ENCODE measurements around the gene GHRHR. TPM values are rescaled to one million over a fixed set of nuclear protein-coding genes. Genes with fewer than 3 reads are reported as not detected.

Gene GHRHR
- polyA plus RNA-seq, 3 donors = 0.14 to 0.29 (median 0.15) TPM

DNA sequence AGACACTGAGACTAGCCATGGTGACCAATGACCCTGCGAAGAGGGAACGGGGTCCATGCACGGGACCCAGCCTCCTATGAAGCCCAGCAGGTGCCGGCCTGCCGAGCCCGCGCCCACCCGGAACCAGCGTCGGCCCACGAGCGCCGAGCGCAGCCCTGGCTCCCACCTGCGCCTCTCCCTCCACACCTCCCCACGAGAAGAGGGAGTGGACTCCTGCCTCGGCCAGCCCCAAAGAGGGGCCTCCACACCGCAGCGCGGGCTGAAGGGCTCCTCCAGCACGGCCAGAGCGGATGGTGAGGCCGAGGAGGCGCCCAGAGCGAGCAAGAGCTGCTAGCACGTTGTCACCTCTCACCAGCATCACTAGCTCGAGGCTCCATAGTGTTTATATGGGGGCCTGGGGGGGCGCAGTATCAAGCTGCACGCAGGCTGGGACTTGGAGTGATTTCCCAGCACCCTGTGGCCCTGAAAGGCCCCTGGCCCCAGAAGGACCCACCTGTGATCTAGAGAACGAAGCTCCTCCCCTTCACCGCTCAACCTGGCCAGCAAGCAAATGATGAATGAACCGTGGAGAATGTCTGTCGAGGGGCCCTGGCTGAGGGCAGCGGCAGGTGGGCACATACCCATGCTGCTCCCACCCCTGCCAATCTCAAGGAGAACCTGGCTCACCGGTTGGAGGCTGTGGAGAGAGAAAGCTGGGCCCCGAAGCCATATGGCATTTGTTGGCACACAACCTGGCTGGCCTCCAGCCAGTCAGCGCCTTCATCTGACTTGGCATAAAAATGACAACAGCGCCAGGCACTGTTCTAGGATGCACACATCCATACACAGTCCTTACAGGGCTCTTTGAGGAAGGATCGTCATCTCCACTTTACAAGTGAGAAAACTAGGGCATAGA is 30.7 kb downstream of the GHRHR start:
- no peak for DNase-seq (ENCODE audit: extremely low read depth in 1 of 11, low read depth in 9 of 11, low spot score in 4 of 11)

DNA sequence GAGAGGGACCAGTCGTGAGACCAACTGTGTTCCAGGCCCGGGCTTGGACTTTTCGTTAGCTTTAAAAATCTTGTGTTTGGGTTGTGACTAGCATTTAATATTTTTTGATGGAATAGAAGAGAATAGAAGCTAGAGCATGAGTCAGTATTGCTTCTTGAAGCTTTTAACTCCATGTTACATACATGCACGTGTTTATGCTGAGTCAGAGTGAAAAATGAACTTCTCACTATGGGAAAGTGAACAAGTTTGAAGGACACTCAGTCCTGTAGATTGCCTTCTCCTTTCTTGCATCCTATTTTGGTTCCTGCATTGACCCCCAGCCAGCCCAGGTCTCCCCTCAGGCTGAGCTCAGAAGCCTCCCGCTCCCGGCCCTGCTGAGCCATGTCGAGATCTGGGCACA is 31.8 kb downstream of the GHRHR start:
- no peak for DNase-seq (ENCODE audit: extremely low read depth in 1 of 11, low read depth in 9 of 11, low spot score in 4 of 11)

DNA sequence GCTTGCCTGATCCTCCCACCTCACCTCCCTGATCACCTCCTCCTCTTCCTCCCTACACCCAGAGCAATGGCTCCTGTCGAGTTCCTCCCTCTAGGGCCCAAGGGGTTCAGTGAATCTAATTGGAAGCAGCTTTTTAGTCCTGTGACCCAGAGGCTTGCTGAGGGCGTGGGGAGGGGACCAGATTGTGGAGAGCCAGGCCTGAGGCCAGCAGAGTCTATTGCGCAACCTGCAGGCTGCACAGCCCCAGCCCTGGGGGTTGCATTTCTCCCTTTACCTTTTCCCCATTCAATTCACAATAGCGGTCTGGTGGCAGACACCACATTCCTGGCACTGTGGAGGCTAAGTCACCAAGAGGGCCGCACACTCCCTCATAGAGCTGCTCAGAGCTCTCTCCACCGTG is 32.5 kb downstream of the GHRHR start:
- no peak for DNase-seq (ENCODE audit: extremely low read depth in 1 of 11, low read depth in 9 of 11, low spot score in 4 of 11)

DNA sequence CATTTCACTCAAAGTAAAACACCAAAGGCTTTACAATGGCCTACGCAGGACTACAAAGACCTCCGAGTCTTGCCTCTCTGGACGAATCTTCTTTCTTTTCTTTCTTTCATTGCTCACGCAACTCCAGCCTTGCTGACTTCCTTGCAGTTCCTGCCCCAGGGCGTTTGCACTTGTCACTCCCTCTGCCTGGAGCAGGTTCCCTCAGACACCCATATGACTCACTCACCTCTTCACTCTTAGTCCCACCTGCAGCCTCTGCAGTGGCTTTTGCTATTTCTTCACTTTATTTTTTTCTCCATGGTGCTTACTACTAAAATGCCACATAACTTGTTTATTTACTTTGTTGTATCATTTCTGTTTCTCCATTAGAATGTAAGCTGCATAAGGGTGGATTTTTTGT is 33.1 kb downstream of the GHRHR start:
- no peak for DNase-seq (ENCODE audit: extremely low read depth in 1 of 11, low read depth in 9 of 11, low spot score in 4 of 11)

DNA sequence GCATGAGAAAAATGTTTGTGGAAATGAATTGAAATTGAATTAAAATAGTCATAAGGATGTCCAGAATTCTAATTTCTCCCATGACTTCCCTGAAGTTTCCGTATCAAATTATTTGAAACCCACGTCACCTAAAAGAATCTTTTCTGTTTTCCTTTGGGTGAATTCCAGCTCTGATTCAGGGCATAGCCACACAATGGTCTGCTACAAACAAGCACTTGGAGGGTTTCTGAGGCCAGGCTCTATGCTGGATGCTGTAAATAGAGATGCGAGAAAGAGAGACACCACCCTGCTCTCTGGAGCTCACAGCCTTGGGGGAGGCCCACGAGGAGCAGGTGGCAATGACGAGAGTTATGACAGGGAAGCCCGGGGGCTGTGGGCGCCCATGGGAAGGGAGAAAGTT is 33.6 kb downstream of the GHRHR start:
- DNase-seq (ENCODE audit: extremely low read depth in 1 of 11, low read depth in 9 of 11, low spot score in 4 of 11) = no peak

DNA sequence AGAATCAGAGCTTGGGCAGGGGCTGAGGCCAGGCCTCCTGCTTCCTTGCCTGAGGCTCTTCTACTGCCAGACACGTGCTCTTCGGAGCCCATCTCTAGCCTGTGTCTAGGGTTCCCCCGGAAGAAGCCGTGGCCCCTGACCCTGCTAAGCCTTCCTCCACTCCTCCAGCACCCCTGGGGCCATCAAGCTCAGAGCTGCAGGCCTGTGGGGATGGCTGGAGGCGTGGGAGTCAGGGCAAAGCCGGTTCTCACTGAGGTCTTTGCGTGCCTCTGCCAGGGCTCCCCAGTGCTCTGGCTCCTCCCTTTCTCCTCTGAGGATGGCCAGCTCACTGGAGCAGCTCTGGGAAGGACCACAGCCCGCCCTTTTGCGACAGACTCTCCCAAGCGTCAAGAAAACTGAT is 34.4 kb downstream of the GHRHR start:
- no peak for DNase-seq (ENCODE audit: extremely low read depth in 1 of 11, low read depth in 9 of 11, low spot score in 4 of 11)

DNA sequence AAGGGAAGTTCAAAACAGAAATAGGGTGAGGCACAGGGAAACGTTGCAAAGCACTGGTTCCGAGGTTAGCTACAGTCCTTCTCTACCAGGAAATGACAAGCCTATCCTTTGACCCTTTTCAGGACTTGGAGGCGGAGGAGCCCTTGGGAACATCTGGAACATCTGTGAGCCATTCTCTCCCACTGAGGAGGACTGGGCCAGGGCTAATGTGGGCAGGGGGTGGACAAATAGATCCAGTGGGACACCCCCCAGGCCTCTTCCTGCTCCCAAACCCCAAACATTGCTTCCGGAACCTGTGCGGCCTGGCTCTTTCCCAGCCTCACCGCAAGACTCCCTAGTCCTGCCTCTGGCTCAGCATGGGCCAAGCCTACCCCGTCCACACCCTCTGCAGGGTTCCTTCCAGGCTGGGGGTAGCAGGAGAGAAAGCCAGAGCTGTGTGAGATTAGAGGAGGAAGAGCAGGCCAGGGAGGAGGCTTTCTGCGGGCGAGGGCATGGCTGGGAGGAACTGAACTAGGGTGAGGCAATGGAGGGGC is 36.5 kb downstream of the GHRHR start:
- no peak for DNase-seq (ENCODE audit: extremely low read depth in 1 of 11, low read depth in 9 of 11, low spot score in 4 of 11)

DNA sequence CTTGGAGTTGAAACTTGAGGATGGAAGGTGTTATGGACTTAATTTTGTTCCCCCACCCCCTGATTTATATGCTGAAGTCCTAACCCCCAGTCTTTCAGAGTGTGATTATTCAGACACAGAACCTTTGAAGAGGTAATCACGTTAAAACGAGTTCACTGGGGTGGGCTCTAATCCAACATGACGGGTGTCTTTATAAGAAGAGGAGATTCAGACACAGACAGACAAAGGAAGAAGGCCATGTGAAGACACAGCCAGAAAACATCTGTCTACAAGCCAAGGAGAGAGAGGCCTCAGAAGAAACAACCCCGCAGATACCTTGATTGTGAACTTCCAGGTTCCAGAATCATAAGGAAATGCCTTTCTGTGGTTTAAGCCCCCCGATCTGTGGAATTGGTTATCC is 37.0 kb downstream of the GHRHR start:
- no peak for DNase-seq (ENCODE audit: extremely low read depth in 1 of 11, low read depth in 9 of 11, low spot score in 4 of 11)

DNA sequence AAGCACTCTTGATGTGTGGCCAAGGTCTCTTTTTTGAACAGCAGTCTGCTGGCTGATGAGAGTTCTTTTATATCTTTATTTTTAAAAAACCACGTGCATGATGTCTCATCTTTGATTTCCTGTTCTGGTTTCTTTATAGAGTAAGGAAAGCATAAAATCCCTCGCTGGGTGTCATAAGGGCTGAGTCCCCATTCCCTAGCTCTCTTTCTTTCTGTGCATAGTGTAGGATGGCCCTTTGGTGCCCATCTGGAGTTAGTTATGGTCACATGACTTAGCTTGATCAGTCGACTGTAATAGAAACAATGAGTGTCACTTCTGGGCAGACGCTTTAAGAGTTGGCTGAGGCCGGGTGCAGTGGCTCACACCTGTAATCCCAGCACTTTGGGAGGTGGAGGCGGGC is 38.5 kb downstream of the GHRHR start:
- no peak for DNase-seq (ENCODE audit: extremely low read depth in 1 of 11, low read depth in 9 of 11, low spot score in 4 of 11)

DNA sequence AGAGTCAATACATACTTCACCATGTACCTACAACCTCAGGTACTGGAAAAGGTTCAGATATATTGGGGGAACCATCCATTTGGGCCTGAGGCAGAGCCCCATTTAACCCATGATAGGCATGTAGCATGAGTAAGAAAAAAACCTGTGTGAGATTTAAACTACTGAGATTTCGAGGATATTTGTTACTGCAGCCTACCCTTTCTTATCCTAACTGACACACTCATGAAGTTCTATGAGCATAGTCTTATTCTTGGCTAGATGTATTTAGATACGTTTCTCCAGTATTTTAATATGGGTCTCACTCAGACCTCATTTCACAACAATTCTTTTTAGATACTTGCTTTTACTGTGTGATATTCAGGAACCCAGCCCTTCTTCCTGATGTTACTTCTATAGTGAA is 39.3 kb downstream of the GHRHR start:
- DNase-seq (ENCODE audit: extremely low read depth in 1 of 11, low read depth in 9 of 11, low spot score in 4 of 11) = no peak

DNA sequence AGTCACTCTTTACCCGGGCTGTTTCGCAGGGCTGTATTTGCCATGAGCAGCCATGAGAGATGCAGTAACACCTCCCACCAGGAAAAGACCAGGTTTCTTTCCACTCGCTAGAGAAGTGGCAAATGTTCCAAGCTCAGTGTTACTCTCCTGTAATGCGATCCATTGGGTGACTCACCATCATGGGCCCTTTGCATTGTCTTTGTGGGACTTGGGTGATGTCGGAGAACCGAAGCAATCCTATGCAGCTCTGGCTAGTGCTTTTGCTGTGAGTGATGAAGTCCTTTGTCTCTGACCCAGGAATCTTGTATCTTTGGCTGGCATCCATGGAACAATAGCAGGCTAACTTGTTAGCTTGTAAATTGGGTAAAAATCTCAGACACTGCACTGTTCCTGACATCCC is 40.0 kb downstream of the GHRHR start:
- DNase-seq (ENCODE audit: extremely low read depth in 1 of 11, low read depth in 9 of 11, low spot score in 4 of 11) = no peak

DNA sequence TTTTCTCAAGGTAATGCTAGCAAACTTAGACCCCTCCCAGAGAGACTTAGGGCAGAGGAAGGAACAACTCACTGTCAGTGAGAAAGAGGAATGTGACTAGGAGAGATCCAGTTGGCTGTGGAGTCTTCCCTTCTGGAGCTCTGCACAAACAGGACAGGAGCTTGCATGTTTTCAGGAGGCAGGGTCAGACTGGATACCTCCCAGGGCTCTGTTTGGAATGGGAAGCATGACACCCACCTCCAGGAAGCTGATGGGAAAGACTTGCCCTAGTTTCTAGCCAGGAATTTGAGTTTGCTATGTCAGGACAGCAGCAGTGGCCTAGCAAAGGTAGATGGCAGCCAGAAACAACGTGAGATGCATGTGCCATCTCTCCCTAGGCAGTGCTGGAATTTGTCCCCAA is 40.6 kb downstream of the GHRHR start:
- DNase-seq (ENCODE audit: extremely low read depth in 1 of 11, low read depth in 9 of 11, low spot score in 4 of 11) = no peak

DNA sequence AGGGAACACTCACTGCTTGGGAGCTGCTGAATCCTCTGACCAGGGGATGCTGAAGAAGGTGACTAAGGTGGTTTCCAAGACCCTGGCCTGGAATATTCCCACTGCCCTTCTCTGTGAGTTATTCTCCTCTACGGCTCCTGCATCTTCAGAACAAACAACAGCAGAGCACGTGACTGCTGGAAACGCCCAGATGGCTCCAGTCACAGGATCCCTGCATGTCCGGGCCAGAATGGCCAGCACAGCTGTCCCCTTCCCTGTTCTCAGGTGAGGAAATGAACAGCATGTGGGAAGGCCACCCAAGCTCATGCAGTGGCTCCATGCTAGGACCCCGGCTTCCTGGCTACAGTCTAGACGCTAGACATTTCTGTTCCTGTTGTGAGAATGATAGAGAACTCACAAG is 43.1 kb downstream of the GHRHR start:
- no peak for DNase-seq (ENCODE audit: extremely low read depth in 1 of 11, low read depth in 9 of 11, low spot score in 4 of 11)

DNA sequence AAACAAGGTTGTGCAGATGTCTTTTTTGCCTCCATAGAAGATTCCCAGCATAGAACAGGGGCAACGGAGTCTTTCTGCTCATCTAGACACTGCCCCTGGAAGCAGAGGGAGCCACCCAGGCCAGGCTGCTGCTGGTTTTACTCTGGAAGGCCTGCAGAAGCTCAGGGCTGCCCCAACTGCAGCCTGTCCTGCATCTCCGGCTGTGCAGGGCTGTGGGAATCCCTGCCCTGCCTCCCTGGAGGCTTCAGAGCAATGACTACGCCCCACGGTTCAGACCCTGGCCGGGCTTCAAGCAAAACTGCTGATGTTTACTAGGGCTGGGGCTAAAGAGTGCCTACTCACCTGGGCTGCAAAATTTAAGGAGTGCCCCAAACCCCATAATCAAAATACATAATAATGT is 43.9 kb downstream of the GHRHR start:
- no peak for DNase-seq (ENCODE audit: extremely low read depth in 1 of 11, low read depth in 9 of 11, low spot score in 4 of 11)

DNA sequence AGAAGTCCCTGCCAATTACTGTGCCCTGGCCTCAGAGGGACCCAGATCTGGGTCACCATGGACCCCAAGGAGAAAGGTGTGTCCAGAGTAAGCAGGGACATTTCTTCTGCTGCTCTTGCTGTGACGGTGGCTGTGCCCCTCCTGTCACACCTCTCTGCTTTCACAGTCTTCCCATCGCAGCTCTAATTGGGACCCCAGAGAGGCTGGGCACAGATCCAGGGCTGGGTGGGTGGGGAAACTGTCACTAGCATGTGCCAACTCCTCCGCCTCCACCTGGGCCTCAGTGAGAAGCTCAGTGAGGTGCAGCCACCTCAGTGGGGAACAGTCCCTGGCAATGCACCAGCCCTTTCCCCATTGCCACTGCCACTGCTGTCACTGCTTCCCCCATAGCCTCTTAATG is 51.1 kb downstream of the GHRHR start:
- no peak for DNase-seq (ENCODE audit: extremely low read depth in 1 of 11, low read depth in 9 of 11, low spot score in 4 of 11)

DNA sequence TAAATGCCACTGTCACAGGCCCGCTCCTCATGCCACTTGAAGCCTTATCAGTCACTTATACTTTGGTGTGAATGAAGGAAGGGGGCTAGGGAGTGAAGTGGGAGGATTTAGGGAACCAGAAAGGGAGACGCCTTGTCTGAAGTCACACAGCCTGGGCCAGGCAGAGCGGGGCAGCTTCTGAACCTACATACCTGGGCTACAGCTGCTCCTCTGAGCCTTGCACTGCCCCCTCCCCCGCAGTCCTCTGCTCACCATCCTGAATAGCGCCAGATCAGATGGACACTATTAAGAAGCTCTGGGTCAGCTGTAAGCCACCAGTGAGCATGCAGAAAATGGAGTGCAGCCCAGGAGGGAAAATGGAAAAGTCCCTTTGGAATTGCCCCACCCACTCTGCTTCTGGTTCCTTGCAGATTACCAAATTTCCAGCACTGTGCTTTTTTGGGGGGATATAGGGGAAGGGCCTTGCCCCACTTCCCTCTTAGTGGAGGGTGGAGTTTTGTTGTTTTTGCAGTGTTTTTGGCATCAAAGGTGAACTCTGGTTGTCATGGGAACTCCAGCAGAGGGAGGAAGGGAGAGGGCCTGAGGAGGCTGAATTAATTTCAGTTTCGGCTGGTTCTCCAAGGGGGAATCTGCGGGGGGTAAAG is 53.4 kb downstream of the GHRHR start:
- no peak for DNase-seq (ENCODE audit: extremely low read depth in 1 of 11, low read depth in 9 of 11, low spot score in 4 of 11)

DNA sequence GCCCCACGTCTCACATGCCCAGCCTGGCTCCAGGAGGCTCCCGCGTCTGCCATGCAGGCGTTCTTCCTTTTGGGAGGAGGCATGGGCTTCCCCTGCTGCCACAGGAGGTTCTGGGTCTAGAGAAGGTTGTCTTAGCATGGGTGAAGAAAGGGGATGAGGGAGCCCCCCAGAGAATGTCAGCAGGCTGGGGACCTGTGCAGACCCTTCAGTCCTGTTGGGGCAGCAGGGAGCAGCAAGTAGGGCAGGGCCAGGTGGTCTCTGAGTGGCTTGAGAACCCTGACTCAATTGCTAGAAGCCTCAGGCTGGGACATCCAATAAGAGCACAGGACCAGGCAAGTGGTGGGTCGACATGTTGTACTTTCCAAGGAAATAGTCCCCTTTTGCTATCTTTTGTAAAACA is 54.0 kb downstream of the GHRHR start:
- DNase-seq (ENCODE audit: extremely low read depth in 1 of 11, low read depth in 9 of 11, low spot score in 4 of 11) = no peak

DNA sequence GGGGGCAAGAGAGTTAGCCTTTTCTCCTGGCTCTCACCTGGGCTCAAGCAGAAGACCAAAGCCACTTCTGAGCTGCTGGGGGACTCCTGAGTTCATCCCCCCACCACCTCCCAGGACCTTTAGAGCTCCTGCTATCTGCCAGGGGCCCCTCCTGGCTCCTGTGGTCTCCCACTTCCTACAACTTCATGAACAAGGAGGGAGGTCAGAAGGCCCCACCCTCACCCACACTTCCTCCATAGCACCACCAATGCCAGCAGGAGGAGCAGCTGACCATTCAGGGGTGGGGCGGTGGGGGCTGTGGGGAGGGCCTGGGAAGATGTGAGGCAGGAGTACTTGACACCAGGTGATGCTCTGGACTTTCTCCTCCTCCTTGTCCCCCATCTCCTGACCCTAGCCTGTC is 55.8 kb downstream of the GHRHR start:
- no peak for DNase-seq (ENCODE audit: extremely low read depth in 1 of 11, low read depth in 9 of 11, low spot score in 4 of 11)

DNA sequence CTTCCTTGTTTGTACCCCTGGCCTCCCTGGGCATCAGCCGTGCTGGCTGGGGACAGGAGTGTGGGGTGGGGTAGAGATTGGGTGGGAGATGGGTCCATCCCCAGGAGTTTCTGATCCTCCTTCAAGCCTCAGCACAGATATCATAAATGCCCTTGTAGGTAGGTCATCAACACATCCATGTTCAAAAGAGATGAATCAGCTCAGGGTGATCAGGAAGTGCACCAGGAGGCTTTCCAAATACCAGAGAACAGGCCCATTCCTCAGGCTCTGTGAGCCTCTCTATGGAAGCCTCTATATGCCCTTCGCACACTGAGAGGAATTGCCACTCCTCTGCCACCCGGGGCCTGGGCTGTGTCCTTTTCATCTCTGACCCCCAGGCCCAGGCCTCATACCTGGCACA is 56.4 kb downstream of the GHRHR start:
- DNase-seq (ENCODE audit: extremely low read depth in 1 of 11, low read depth in 9 of 11, low spot score in 4 of 11) = no peak

DNA sequence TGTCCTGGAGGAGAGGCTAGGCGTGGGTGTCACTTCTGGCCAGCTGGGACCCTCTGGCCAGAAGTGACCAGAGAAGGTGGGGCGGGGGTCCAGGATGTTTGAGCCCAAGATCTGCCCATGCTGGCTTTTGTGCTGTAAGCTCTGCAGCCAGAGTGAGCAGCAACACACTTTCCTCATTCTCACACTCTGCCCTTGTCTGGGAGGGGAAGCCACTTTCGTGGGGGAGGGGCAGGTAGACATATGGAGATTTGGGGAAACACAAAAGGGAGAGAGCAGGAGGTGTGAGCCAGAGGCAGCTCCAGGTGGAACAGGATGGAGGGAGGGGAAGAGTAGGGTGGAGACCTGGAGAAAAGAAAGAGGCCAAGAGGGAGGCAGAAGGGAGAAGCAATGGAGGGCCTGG is 56.9 kb downstream of the GHRHR start:
- DNase-seq (ENCODE audit: extremely low read depth in 1 of 11, low read depth in 9 of 11, low spot score in 4 of 11) = no peak

DNA sequence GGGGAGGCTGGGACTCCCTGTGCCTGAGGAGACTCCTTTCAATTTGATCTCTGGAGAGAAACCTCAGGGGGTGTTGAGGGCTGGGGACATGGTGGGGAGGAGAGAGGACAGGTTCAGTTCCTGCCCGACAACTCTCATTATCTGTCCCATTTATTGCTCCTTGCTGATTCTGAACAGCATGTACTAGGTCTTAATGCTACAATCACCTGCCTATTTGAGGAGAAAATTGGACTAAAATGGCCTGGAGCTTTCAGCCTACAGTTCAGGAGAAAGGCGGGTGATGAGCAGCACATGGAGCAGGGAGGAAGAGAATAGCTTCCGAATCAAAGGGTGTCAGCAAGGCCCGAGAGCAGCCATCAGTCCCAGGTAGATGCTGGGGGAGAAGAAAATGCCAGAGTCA is 58.4 kb downstream of the GHRHR start:
- no peak for DNase-seq (ENCODE audit: extremely low read depth in 1 of 11, low read depth in 9 of 11, low spot score in 4 of 11)

Measured in renal cortex interstitium (tissue), 11 donors.